Immature natural killer cell (primary cell): ENCODE data around the gene RPS27L. TPM values are rescaled to one million over a fixed set of nuclear protein-coding genes. Genes with fewer than 3 reads are reported as not detected.

ENCODE experiments used
- DNase-seq, 3 donors: peaks; one replicate each; pipeline ENCODE4 v3.0.0; 2022; ENCODE audit warnings: mixed read lengths in 1 of 3
- H3K27ac Mint-ChIP-seq, 6 donors: one replicate each; pipeline ENCODE4 v1.8.0; 2020; ENCODE audit warnings: mixed read lengths in 6 of 6, mild to moderate bottlenecking in 5 of 6, inconsistent platforms in 4 of 6, moderate library complexity in 3 of 6
- H3K27me3 Mint-ChIP-seq, 3 donors: one replicate each; pipeline ENCODE4 v1.8.0; 2020 to 2021; ENCODE audit warnings: low read depth in 3 of 3, mild to moderate bottlenecking in 3 of 3, mixed read lengths in 3 of 3, moderate library complexity in 3 of 3, inconsistent platforms in 1 of 3
- H3K36me3 Mint-ChIP-seq, 3 donors: one replicate each; pipeline ENCODE4 v1.8.0; 2020; ENCODE audit warnings: mixed read lengths in 3 of 3, inconsistent platforms in 2 of 3, mild to moderate bottlenecking in 2 of 3
- H3K4me1 Mint-ChIP-seq, 2 donors: one replicate each; pipeline ENCODE4 v1.8.0; 2020; ENCODE audit warnings: inconsistent platforms in 2 of 2, mild to moderate bottlenecking in 2 of 2, mixed read lengths in 2 of 2, moderate library complexity in 1 of 2
- H3K4me3 Mint-ChIP-seq, 5 donors: one replicate each; pipeline ENCODE4 v1.8.0; 2020; ENCODE audit warnings: mild to moderate bottlenecking in 5 of 5, mixed read lengths in 5 of 5, inconsistent platforms in 3 of 5, moderate library complexity in 3 of 5
- H3K9me3 Mint-ChIP-seq, 6 donors: one replicate each; pipeline ENCODE4 v1.8.0; 2020; ENCODE audit warnings: mild to moderate bottlenecking in 6 of 6, mixed read lengths in 6 of 6, inconsistent platforms in 4 of 6, moderate library complexity in 3 of 6
- polyA plus RNA-seq, 3 donors: library from polyadenylated mRNA; unstranded; fragments of 300-500 nt; fragmentation: Illumina TruSeq; gene quantifications; one replicate each; pipeline ENCODE4 v1.2.3, GENCODE V29; 2021

Gene RPS27L
- 100 to 1,000 TPM; 135 to 198 (median 154) TPM for polyA plus RNA-seq

DNA sequence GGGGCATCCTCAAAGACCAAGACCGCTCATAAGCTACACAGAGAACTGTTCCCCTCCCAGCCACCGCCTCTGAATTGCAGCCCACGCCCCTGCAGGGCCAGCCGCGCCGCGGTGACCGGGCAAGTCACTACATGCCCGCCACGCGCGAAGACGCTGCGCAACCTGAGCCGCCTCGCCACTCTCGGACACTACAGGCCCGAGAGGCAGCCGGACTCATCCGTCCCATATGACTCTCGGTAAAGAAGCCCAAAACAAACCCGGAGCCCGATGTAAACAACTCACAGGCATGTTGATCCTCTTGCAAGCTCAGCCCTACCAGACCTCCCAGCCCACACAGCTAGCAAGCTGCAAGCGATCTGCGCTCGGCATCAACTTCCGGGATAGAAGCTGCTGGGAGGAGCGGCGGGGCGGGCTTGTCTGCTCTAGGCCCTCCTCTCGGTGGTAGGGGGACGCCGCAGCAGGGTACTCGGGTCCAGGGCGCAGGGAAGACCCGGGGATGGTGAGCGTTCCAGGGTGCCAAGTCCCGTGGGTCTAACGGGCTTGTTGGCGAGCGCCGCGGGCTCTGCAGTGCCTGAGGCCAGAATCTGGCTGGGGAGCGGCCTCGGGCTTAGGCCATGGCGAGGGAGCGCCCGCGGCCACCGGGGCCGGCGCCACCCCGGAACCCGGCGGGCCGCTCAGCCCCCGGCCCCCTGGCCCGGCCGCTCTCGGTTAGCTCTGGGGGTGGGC is at the start of gene RPS27L:
RPS27L (minus strand) TSS at position 360 of the 726 bp plus-strand sequence; CDS start at position 288, 72 bp downstream.
- peak within 1 kb of the TSS; percentile 94 to 99 (median 98) for H3K27ac Mint-ChIP-seq
- H3K9me3 Mint-ChIP-seq = no peaks in the 10 kb centered on the region
- H3K4me1 Mint-ChIP-seq = peaks cover 25 to 31% of the 10 kb centered on the region in 2 donors
- peak; percentile 84 to 86 (median 85) for DNase-seq
- H3K4me3 Mint-ChIP-seq = peak within 1 kb of the TSS; percentile 96 to 100 (median 99)
- peaks cover 0 to 6% (median 0%) of the 10 kb centered on the region in 3 donors for H3K36me3 Mint-ChIP-seq
- peaks cover 0 to 7% (median 5%) of the 10 kb centered on the region in 3 donors for H3K27me3 Mint-ChIP-seq

DNA sequence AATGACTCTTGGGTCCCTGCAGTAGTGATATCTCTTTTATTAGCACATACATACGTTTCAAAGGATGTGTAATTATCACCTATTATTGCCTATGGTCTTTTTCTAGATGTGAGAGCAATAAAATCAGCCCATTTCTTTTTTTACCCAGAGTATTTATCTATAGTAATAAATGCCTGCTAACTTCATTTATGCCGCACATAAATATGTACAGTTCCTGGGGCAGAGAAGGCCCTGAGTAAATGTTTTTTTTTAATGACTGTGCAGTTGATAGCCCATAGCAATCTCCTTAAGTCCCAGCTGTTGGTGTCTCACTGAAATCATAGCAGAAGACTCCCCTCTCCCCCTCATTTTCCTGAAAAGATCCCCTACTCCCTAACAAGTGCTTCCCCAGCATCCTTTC is 48.8 kb upstream of the RPS27L start:
- DNase-seq = no peak
- H3K4me3 Mint-ChIP-seq = peak overlapping the region in 1 of 5 donors; percentile 36
- peak overlapping the region; percentile 81 to 97 (median 87) for H3K27ac Mint-ChIP-seq
- peaks cover 90 to 94% of the 10 kb centered on the region in 2 donors for H3K4me1 Mint-ChIP-seq
- peaks cover 4 to 8% (median 4%) of the 10 kb centered on the region in 3 donors for H3K36me3 Mint-ChIP-seq
- peaks cover 0 to 2% (median 0%) of the 10 kb centered on the region in 6 donors for H3K9me3 Mint-ChIP-seq
- H3K27me3 Mint-ChIP-seq = peaks cover 4 to 14% (median 14%) of the 10 kb centered on the region in 3 donors

DNA sequence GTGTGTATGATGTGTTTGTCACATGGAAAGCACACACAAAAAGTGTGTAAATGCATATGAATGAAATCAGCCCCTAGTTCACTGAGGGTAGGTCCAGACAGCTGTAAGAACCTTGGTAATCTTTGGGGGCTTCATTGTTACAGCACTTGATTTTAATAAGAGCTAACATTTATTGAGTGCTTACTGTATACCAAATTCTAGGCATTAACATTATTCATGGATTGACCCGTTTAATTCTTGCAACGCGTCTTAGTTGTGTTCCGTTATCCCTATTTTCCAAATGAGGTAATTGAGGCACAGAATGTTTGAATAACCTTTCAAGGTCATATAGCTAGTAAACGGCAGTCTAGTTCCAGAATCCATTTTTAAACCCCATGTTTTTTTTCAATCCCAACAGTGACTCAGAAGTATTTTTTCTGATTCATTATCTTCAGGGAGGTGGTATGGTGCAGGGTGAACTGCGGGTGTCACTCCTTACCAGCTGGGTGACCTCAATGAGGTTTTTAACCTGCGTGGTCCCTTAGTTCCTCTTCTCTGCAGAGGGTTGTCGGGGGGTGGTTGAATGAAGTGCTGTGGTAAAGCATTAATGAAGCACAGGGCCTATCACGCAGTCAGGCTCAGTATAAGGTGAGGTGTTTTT is 46.3 kb upstream of the RPS27L start:
- DNase-seq = peak; percentile 82
- peaks cover 0 to 7% (median 4%) of the 10 kb centered on the region in 3 donors for H3K36me3 Mint-ChIP-seq
- H3K27ac Mint-ChIP-seq = peak overlapping the region; percentile 76 to 94 (median 91)
- peak overlapping the region; percentile 68 to 77 (median 73) for H3K4me3 Mint-ChIP-seq
- peaks cover 97 to 100% of the 10 kb centered on the region in 2 donors for H3K4me1 Mint-ChIP-seq
- H3K9me3 Mint-ChIP-seq = peaks cover 0 to 2% (median 0%) of the 10 kb centered on the region in 6 donors
- H3K27me3 Mint-ChIP-seq = peaks cover 4 to 15% (median 14%) of the 10 kb centered on the region in 3 donors

DNA sequence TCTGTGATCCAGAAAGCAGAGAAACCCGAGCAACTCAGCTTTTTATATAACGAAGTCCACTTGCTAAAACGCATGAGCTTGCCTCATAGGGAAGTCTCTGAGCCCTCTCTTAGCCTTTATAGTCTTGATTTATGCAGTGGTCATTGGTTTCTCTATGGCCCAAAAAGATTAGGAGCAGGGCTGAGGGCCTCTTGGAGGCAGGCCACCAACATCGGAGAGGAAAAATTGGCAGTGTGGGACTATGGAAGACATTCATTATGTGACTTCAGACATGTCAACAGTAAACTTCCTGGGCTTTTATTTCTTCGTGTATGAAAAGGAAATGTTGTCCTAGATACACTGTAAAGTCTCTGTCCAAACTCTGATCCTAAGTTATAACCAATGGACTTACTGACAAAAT is 45.6 kb upstream of the RPS27L start:
- H3K4me1 Mint-ChIP-seq = peaks cover 97 to 100% of the 10 kb centered on the region in 2 donors
- peak overlapping the region; percentile 61 to 92 (median 88) for H3K27ac Mint-ChIP-seq
- peaks cover 4 to 14% (median 12%) of the 10 kb centered on the region in 3 donors for H3K27me3 Mint-ChIP-seq
- peak overlapping the region in 4 of 5 donors; percentile 58 to 70 (median 68) for H3K4me3 Mint-ChIP-seq
- peaks cover 0 to 7% (median 2%) of the 10 kb centered on the region in 3 donors for H3K36me3 Mint-ChIP-seq
- DNase-seq = no peak
- H3K9me3 Mint-ChIP-seq = peaks cover 0 to 2% (median 0%) of the 10 kb centered on the region in 6 donors

DNA sequence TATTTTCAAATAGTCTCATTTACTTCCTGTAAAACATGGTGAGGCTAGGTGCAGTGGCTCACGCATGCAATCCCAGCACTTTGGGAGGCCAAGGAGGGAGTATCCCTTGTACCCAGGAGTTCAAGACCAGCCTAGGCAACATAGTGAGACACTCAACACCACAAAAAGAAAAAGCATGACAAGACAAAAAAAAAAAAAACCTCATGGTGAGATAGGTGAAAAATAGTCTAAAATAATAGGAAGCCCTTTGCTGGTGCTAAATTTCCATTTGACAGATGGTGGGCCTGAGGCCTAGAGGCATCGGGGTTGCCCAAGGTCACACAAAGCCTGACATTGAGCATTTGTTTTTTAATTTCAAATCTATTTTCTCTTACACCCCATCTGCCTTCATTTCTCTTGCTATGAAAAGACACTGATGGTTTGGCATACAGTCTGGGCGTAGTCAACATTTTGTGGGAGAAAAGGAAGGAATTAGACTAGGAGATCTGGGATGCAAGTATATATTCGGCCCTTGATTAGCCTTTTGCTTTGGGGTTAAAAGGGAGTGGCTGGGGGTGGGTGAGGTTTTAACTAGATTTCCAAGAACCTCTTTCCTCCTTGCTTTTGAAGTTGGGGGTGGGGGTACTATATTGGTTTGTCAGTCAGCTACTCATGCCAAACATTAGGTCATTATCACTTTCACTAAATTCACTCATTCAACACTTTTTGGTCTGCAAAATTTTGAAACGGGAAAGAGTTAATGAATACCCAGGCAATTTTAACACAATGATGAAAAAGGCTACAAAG is 43.4 kb upstream of the RPS27L start:
- H3K9me3 Mint-ChIP-seq = peaks cover 0 to 2% (median 0%) of the 10 kb centered on the region in 6 donors

DNA sequence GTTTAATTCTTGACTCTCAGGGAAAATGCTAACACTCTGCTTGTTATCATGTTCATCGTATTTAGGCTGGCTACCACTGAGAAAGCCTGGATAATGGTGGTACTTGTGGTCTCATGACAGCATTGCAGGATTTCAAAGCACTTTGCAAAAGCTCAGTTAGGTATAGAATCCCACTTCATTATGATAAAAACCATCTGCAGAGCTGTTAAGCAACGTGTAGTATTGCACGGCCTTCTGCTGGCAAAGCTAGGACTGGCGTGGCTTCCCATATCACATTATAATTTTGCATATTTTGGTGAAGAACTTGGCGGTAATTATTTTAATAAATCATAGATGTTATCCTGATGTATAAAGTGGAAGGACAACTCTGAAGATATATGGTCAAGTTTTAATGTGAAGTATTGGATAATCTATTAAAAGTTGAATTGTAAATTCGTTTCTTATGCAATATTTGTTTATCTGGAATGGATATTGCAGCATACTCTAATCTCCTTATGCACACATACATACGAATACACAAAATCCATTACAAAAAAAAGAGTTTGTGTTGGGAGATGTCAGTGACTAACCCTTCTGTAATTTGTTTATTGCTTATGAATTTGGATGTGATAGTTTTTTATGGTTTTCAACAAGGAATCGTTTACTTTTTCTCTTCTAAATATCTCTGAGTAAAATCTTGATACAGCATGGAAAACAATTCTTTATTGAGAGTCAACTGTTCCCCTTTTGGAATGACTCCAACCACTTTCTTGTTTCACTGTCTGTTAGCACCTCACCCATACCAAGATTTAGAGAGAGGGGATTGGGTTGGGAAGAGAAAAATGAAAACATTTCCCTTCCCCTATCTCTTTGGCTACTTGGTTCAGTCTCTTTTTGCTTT is 41.3 kb upstream of the RPS27L start:
- Mint-ChIP-seq H3K27ac (peak overlapping the region; percentile 48 to 98 (median 84)), H3K4me1 (peaks cover 98 to 100% of the 10 kb centered on the region in 2 donors), H3K36me3 (peaks cover 0 to 7% (median 3%) of the 10 kb centered on the region in 3 donors), H3K9me3 (no peaks in the 10 kb centered on the region), H3K4me3 (peak overlapping the region in 4 of 5 donors; percentile 13 to 53 (median 44)), H3K27me3 (peaks cover 2 to 12% (median 7%) of the 10 kb centered on the region in 3 donors)
- no peak for DNase-seq

More for the DNA sequence above, 43.4 kb upstream of the RPS27L start:
- DNase-seq = no peak
- peak overlapping the region; percentile 47 to 73 (median 68) for H3K4me3 Mint-ChIP-seq
- peaks cover 96 to 100% of the 10 kb centered on the region in 2 donors for H3K4me1 Mint-ChIP-seq
- peaks cover 0 to 7% (median 3%) of the 10 kb centered on the region in 3 donors for H3K36me3 Mint-ChIP-seq
- peaks cover 5 to 11% (median 11%) of the 10 kb centered on the region in 3 donors for H3K27me3 Mint-ChIP-seq
- H3K27ac Mint-ChIP-seq = peak overlapping the region; percentile 59 to 90 (median 84)

DNA sequence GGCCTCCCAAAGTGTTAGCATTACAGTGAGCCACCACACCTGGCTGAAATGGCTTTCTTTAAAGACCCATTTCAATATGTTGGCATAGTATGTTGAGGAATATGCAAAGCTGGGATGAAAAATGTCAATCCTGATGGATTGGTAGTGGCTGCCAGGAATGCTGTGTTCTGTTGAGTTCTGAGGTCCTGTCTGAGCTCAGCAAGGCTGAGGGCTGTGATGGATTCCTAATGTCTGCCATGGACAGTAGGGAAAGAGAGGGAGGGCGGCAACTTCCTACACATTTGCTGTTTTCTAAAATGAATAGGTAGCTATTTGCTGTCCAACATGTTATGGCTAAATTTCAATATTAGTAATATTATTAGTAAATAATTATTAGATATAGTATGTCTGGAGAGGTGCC is 40.3 kb upstream of the RPS27L start:
- DNase-seq = no peak
- peak overlapping the region; percentile 81 to 98 (median 84) for H3K27ac Mint-ChIP-seq
- H3K9me3 Mint-ChIP-seq = no peaks in the 10 kb centered on the region
- H3K27me3 Mint-ChIP-seq = peaks cover 2 to 9% (median 9%) of the 10 kb centered on the region in 3 donors
- peak overlapping the region in 2 of 5 donors; percentile 40 to 52 for H3K4me3 Mint-ChIP-seq
- peaks cover 0 to 7% (median 3%) of the 10 kb centered on the region in 3 donors for H3K36me3 Mint-ChIP-seq
- peaks cover 97 to 100% of the 10 kb centered on the region in 2 donors for H3K4me1 Mint-ChIP-seq

DNA sequence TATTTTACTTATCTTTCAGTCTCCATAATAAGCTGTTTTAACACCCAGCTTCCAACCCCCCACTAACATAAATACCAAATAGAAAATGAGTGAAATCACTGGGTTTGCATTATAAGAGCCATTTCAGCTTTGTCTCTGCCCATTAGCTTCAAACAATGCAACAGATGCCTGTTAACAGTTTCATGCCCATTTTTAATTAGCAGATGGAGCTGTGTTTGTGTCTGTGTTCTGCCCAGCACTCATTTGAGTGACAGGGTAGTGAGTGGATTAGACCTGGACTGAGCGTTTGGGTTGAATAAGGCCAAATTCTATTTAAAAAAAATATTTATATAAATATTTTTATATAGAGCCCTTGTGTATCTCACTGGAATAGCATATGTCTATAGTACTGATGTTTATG is 39.6 kb upstream of the RPS27L start:
- DNase-seq = no peak
- no peaks in the 10 kb centered on the region for H3K9me3 Mint-ChIP-seq
- peak overlapping the region; percentile 93 to 99 (median 98) for H3K27ac Mint-ChIP-seq
- H3K4me3 Mint-ChIP-seq = peak overlapping the region in 4 of 5 donors; percentile 4 to 98 (median 74)
- peaks cover 0 to 4% (median 3%) of the 10 kb centered on the region in 3 donors for H3K36me3 Mint-ChIP-seq
- H3K4me1 Mint-ChIP-seq = peaks cover 98 to 100% of the 10 kb centered on the region in 2 donors
- peaks cover 3 to 11% (median 7%) of the 10 kb centered on the region in 3 donors for H3K27me3 Mint-ChIP-seq

DNA sequence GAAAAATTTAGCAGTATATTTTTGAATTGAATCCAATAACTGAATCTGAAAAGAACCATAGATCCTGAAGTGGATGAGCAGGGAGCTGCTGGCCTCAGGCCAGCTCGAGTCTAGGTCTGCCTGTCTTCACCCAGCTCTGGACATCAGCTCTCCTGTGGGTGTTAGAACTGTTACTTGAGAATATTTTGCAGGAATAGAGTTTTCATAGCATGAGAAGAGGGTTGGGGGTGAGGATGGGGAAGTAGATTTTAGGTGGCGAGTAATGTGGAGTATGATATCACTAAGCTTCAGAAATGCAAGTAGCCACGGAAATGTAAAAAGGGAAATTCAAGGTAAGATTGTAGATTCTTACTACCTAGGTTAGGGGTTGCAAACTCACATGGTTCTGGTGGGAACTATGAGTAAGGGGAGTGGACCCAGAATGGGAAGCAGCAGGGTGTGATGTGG is 38.3 kb upstream of the RPS27L start:
- H3K36me3 Mint-ChIP-seq = peaks cover 0 to 4% (median 3%) of the 10 kb centered on the region in 3 donors
- H3K4me1 Mint-ChIP-seq = peaks cover 98 to 100% of the 10 kb centered on the region in 2 donors
- no peak for DNase-seq

DNA sequence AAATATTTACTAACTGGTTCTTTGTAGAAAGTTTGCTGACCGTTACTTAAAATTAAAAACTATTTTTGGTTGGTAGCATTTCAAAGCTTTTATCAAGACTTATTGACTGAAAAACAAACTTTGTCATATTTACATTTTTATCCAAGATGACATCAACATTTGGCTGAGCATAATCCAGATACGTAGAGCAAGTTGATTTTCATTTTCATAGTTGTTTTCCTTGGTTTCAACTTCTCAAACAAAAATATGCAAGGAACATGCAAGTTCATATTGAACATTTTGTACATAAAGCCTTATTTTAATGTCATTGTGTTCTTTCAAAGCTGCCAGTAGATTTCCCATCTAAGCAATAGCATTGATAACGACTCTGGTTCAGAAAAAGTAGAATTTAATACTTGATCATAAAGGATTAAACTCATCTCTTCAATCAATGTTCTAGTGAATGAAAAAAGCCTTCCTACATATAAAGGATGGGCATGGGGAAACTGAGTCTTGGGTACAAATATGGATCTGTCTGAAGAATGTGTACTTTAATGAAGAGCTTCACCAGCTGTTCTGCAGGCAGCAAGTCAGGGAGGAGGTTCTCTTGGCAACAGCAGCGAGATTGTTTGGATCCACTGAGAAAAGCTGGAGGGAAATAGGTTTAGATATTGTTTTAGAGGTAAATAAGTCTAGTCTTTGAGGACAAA is 37.7 kb upstream of the RPS27L start:
- Mint-ChIP-seq H3K9me3 (peaks cover 0 to 1% (median 0%) of the 10 kb centered on the region in 6 donors), H3K4me3 (peak overlapping the region; percentile 72 to 98 (median 77)), H3K27me3 (peaks cover 6 to 14% (median 8%) of the 10 kb centered on the region in 3 donors), H3K36me3 (peaks cover 0 to 4% (median 3%) of the 10 kb centered on the region in 3 donors), H3K4me1 (peaks cover 98 to 100% of the 10 kb centered on the region in 2 donors), H3K27ac (peak overlapping the region; percentile 93 to 99 (median 98))
- DNase-seq = no peak

More for the DNA sequence above, 38.3 kb upstream of the RPS27L start:
- H3K27ac Mint-ChIP-seq = peak overlapping the region; percentile 93 to 99 (median 98)
- no peaks in the 10 kb centered on the region for H3K9me3 Mint-ChIP-seq
- peak overlapping the region; percentile 72 to 98 (median 77) for H3K4me3 Mint-ChIP-seq
- peaks cover 6 to 10% (median 8%) of the 10 kb centered on the region in 3 donors for H3K27me3 Mint-ChIP-seq

DNA sequence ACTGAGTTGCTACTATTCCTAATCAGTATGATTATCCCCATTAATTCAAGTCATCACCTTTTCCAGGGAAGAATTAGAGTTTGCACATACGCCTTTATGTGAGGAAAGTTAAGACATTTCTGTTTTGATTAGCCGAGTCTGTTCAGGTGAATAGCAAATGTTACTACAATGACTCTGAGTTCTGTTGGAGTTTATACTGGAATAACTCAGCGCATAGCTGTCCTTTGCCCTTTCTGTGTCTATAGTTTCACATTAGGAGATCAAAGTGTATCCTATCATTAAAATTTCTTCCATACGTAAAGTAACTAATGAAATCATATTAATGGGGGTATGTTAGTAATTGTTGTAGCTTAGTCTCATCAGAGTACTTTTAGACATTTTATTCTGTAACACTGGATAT is 37.0 kb upstream of the RPS27L start:
- peak overlapping the region; percentile 97 to 99 (median 98) for H3K27ac Mint-ChIP-seq
- peaks cover 0 to 4% (median 3%) of the 10 kb centered on the region in 3 donors for H3K36me3 Mint-ChIP-seq
- H3K4me3 Mint-ChIP-seq = peak overlapping the region; percentile 82 to 98 (median 96)
- peaks cover 0 to 1% (median 0%) of the 10 kb centered on the region in 6 donors for H3K9me3 Mint-ChIP-seq
- DNase-seq = no peak
- peaks cover 9 to 15% (median 10%) of the 10 kb centered on the region in 3 donors for H3K27me3 Mint-ChIP-seq
- H3K4me1 Mint-ChIP-seq = peaks cover 93 to 94% of the 10 kb centered on the region in 2 donors
